A673 (cell line): ENCODE measurements around the gene MAFF. TPM values are rescaled to one million over a fixed set of nuclear protein-coding genes. Genes with fewer than 3 reads are reported as not detected.

ENCODE experiments used
- BruUV-seq: library from RNA; stranded (reverse); fragments of 400-500 nt; replicated peaks from 2 replicates; lab custom pipeline; 2021; lab: Mats Ljungman, UMichigan
- CTCF ChIA-PET: fragments of 300-600 bp; sonication (Branson Sonifier 250); formaldehyde crosslinking; loops from one replicate; lab custom pipeline; 2022; ENCODE audit warnings: antibody characterized with exemption; lab: Charles Lee
- POLR2A ChIA-PET: fragments of 300-600 bp; sonication (Branson Sonifier 250); formaldehyde crosslinking; loops from one replicate; lab custom pipeline; 2022; ENCODE audit warnings: antibody characterized with exemption; ENCODE audit not compliant: low non-redundant PET; lab: Charles Lee
- DNase-seq: peaks from one replicate; pipeline ENCODE4 v3.0.0-alpha.2; 2015; ENCODE audit warnings: low spot score
- H3K27ac ChIP-seq: fragments of 200-600 bp; sonication (generic); 2 replicates; pipeline ENCODE4 v1.5.1; 2016; ENCODE audit warnings: mixed run types, low read depth, mild to moderate bottlenecking, mixed read lengths, antibody characterized with exemption, low read length; ENCODE audit not compliant: poor library complexity, severe bottlenecking
- H3K27me3 ChIP-seq: fragments of 200-600 bp; sonication (generic); replicated peaks from 2 replicates; pipeline ENCODE4 v1.6.1; 2017; ENCODE audit warnings: mixed run types, low read depth, mild to moderate bottlenecking, mixed read lengths, antibody characterized with exemption, low read length; ENCODE audit not compliant: insufficient read depth, poor library complexity
- H3K36me3 ChIP-seq: fragments of 200-600 bp; sonication (generic); 2 replicates; pipeline ENCODE4 v1.6.1; 2016; ENCODE audit warnings: mixed run types, mild to moderate bottlenecking, mixed read lengths, antibody characterized with exemption, low read length; ENCODE audit not compliant: insufficient read depth, poor library complexity, severe bottlenecking
- H3K4me1 ChIP-seq: fragments of 200-600 bp; sonication (generic); 2 replicates; pipeline ENCODE4 v1.6.1; 2017; ENCODE audit warnings: mixed run types, mild to moderate bottlenecking, mixed read lengths, antibody characterized with exemption, low read length; ENCODE audit not compliant: insufficient read depth, poor library complexity, severe bottlenecking
- H3K4me3 ChIP-seq: fragments of 200-600 bp; sonication (generic); 2 replicates; pipeline ENCODE4 v1.5.1; 2016; ENCODE audit warnings: low read depth, mixed run types, mild to moderate bottlenecking, mixed read lengths, low read length; ENCODE audit not compliant: poor library complexity, severe bottlenecking
- H3K9me3 ChIP-seq: fragments of 200-600 bp; sonication (generic); 2 replicates; pipeline ENCODE4 v1.6.1; 2016; ENCODE audit warnings: mixed run types, low read depth, mild to moderate bottlenecking, mixed read lengths, antibody characterized with exemption, low read length; ENCODE audit not compliant: poor library complexity, severe bottlenecking
- CTCF ChIP-seq: fragments of 300-800, 200-600 bp; sonication (generic); conservative IDR thresholded peaks from 2 replicates; pipeline ENCODE4 v1.5.1; 2017; ENCODE audit warnings: low read depth, mild to moderate bottlenecking, antibody characterized with exemption, low read length, moderate library complexity, mixed read lengths
- EZH2 ChIP-seq: fragments of 200-600 bp; sonication (generic); IDR thresholded peaks from 2 replicates; pipeline ENCODE4 v1.6.1; 2017; ENCODE audit warnings: borderline replicate concordance, low read depth, mild to moderate bottlenecking, mixed read lengths, antibody characterized with exemption, low read length; ENCODE audit not compliant: poor library complexity, severe bottlenecking
- intact Hi-C: fragments of 100-400 bp; cut with micrococcal nuclease; formaldehyde crosslinking; loops from one replicate; pipeline ENCODE4 v1.10.0; 2022; ENCODE audit not compliant: unreplicated experiment
- total RNA-seq: library from RNA; stranded (reverse); gene quantifications from 2 replicates; pipeline ENCODE4 v1.2.3, GENCODE V29; 2021

MAFF gene
- total RNA-seq, 1 experiment from 2014 or later: 6.3 TPM

DNA sequence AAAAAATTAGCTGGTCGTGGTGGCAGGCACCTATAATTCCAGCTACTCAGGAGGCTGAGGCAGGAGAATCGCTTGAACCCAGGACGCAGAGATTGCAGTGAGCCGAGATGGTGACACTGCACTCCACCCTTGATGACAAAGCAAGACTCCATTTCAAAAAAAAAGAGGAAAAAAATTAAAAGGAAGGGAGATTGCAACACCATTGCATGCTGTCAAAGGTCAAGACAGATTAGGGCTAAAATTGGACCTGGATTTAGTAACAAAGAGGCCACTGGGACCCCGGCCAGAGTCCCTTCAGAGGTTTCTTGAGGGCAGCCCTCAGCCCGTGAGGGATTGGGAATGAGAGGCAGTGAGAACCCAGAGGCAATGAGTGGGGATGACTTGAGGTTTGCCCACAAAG is 8.2 kb upstream of the MAFF start:
- no TSS peak for BruUV-seq
- DNase-seq: no peak
- no peak overlapping the region for H3K4me3 ChIP-seq
- ChIA-PET CTCF (no interaction called here), POLR2A (no interaction called here)
- TF ChIP-seq CTCF: no peak
- TF ChIP-seq EZH2: no peak
- H3K36me3 ChIP-seq: no peaks in the 10 kb centered on the region
- H3K27me3 ChIP-seq: no peaks in the 10 kb centered on the region
- no peak overlapping the region for H3K27ac ChIP-seq
- H3K4me1 ChIP-seq: no peaks in the 10 kb centered on the region
- no peaks in the 10 kb centered on the region for H3K9me3 ChIP-seq
- intact Hi-C loops: no loop called here

DNA sequence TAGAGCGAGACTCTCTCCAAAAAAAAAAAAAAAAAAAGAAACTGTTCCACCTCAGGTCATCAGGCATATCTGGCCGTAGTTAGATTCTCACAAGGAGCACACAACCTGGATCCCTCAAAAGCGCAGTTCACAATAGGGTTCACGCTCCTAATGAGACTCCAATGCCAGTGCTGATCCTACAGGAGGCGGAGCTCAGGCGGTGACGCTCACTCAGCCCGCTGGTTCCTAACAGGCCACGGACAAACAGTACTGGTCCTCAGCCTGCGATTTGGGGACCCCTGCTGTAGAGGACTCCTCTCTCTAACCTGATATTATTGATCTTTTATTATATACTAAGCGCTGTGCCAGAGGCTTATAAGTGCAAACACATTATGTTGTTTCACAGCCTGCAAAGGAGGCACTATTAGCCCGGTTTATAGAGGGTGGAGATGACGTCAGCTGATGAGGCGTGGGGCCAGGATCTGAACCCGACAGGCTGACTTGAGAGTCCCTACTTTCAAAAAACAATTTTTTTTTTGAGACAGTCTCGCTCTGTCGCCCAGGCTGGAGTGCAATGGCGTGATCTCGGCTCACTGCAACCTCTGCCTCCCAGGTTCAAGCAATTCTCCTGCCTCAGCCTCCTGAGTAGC is 4.9 kb upstream of the MAFF start:
- Histone ChIP-seq H3K36me3 (no peaks in the 10 kb centered on the region), H3K27me3 (no peaks in the 10 kb centered on the region), H3K4me3 (no peak overlapping the region), H3K9me3 (no peaks in the 10 kb centered on the region), H3K4me1 (no peaks in the 10 kb centered on the region), H3K27ac (no peak overlapping the region)
- TF ChIP-seq CTCF (no peak), EZH2 (no peak)
- no peak for DNase-seq
- intact Hi-C loops: no loop called here
- ChIA-PET CTCF (interaction anchor here (0.6 kb wide), 1 partner anchor 289 kb away, joined by 4 read pairs; no protein-coding TSS in a partner anchor), POLR2A (no interaction called here)
- BruUV-seq: no TSS peak

GRCh38 chr22:38199826-38200559 is 1.8 kb upstream of the MAFF start:
- POLR2A ChIA-PET: interaction anchor here (0.6 to 0.7 kb wide), 2 partner anchors 7 to 8 kb away, joined by 12 to 17 read pairs; no protein-coding TSS in a partner anchor
- H3K4me1 ChIP-seq: no peaks in the 10 kb centered on the region
- H3K27me3 ChIP-seq: no peaks in the 10 kb centered on the region
- intact Hi-C loops: no loop called here
- H3K36me3 ChIP-seq: no peaks in the 10 kb centered on the region
- no peak for TF ChIP-seq EZH2
- no peak for TF ChIP-seq CTCF
- no peak overlapping the region for H3K27ac ChIP-seq
- no peaks in the 10 kb centered on the region for H3K9me3 ChIP-seq
- CTCF ChIA-PET: no interaction called here
- H3K4me3 ChIP-seq: no peak overlapping the region
- no TSS peak for BruUV-seq
- DNase-seq: no peak
